HEK293 (cell line): ENCODE results near the gene PYCR2.

Experiments used
- CTCF ChIA-PET: fragments of 350-600 bp; formaldehyde crosslinking; extraction: SDS; loops from one replicate; lab custom pipeline; 2021; ENCODE audit warnings: antibody characterized with exemption; lab: Yijun Ruan, JAX
- POLR2A ChIA-PET: fragments of 300-600 bp; formaldehyde crosslinking; extraction: SDS; loops from one replicate; lab custom pipeline; 2020; ENCODE audit warnings: antibody characterized with exemption, inconsistent platforms; lab: Yijun Ruan, JAX
- H3K27ac ChIP-seq: fragments of 200-500 bp; sonication (Bioruptor generic); 2 replicates; pipeline ENCODE4 v1.5.1; 2014; ENCODE audit warnings: low read depth, low read length, control low read depth, inconsistent platforms; ENCODE audit errors: extremely low read depth
- H3K36me3 ChIP-seq, 2 experiments: fragments of 200-500 bp in 1 of 2; sonication (Bioruptor generic) in 1 of 2; 1 replicate in 1 of 2; 2 replicates in 1 of 2; pipeline ENCODE4 v1.5.1; 2014 to 2017; ENCODE audit warnings: inconsistent platforms in 2 of 2, low read length in 2 of 2; ENCODE audit not compliant: control insufficient read depth in 2 of 2, insufficient read depth in 1 of 2
- H3K4me1 ChIP-seq: fragments of 200-500 bp; sonication (Bioruptor generic); 2 replicates; pipeline ENCODE4 v1.5.1; 2014; ENCODE audit warnings: mild to moderate bottlenecking, low read length, inconsistent platforms; ENCODE audit not compliant: control insufficient read depth, insufficient read depth
- H3K4me3 ChIP-seq: 2 replicates; pipeline ENCODE4 v1.5.1; 2011; ENCODE audit warnings: low read depth, mild to moderate bottlenecking, control low read depth, low read length, moderate library complexity
- H3K9me3 ChIP-seq: fragments of 200-500 bp; sonication (Bioruptor generic); 2 replicates; pipeline ENCODE4 v1.5.1; 2014; ENCODE audit warnings: low read depth, low read length, inconsistent platforms; ENCODE audit not compliant: control insufficient read depth, insufficient read depth
- GLI2 ChIP-seq: fragments of 450-650 bp; formaldehyde crosslinking; IDR thresholded peaks from 2 replicates; pipeline ENCODE4; 2017; ENCODE audit warnings: missing biosample characterization, missing genetic modification characterization, low read depth, borderline replicate concordance
- PRDM1 ChIP-seq: fragments of 450-650 bp; formaldehyde crosslinking; IDR thresholded peaks from 2 replicates; pipeline ENCODE4; 2016; ENCODE audit warnings: missing biosample characterization, missing genetic modification characterization
- SCRT2 ChIP-seq: fragments of 450-650 bp; formaldehyde crosslinking; IDR thresholded peaks from 2 replicates; pipeline ENCODE4 v1.5.1; 2016; ENCODE audit warnings: missing biosample characterization, missing genetic modification characterization
- SP2 ChIP-seq: fragments of 450-650 bp; formaldehyde crosslinking; IDR thresholded peaks from 2 replicates; pipeline ENCODE4 v1.5.1; 2016; ENCODE audit warnings: missing biosample characterization, missing genetic modification characterization
- YY1 ChIP-seq: fragments of 450-650 bp; formaldehyde crosslinking; IDR thresholded peaks from 2 replicates; pipeline ENCODE4 v1.5.1; 2018; ENCODE audit warnings: missing biosample characterization, missing genetic modification characterization
- ZBTB48 ChIP-seq: fragments of 450-650 bp; formaldehyde crosslinking; IDR thresholded peaks from 2 replicates; pipeline ENCODE4 v1.5.1; 2016; ENCODE audit warnings: missing biosample characterization, missing genetic modification characterization
- ZFP37 ChIP-seq: fragments of 450-650 bp; formaldehyde crosslinking; IDR thresholded peaks from 2 replicates; pipeline ENCODE4 v1.5.1; 2016; ENCODE audit warnings: missing biosample characterization, missing genetic modification characterization
- ZNF121 ChIP-seq: fragments of 450-650 bp; formaldehyde crosslinking; IDR thresholded peaks from 2 replicates; pipeline ENCODE4 v1.5.1; 2016; ENCODE audit warnings: missing biosample characterization, missing genetic modification characterization
- ZNF132 ChIP-seq: fragments of 450-650 bp; formaldehyde crosslinking; IDR thresholded peaks from 2 replicates; pipeline ENCODE4 v1.5.1; 2017; ENCODE audit warnings: missing biosample characterization, missing genetic modification characterization, borderline replicate concordance
- ZNF19 ChIP-seq: fragments of 450-650 bp; formaldehyde crosslinking; IDR thresholded peaks from 2 replicates; pipeline ENCODE4; 2016; ENCODE audit warnings: missing biosample characterization, missing genetic modification characterization, low read depth
- ZNF366 ChIP-seq: fragments of 450-650 bp; formaldehyde crosslinking; conservative IDR thresholded peaks from 2 replicates; pipeline ENCODE4 v1.5.1; 2016; ENCODE audit warnings: missing biosample characterization, missing genetic modification characterization
- ZNF404 ChIP-seq: fragments of 450-650 bp; formaldehyde crosslinking; IDR thresholded peaks from 2 replicates; pipeline ENCODE4 v1.5.1; 2017; ENCODE audit warnings: missing biosample characterization, missing genetic modification characterization
- ZNF416 ChIP-seq: fragments of 450-650 bp; formaldehyde crosslinking; IDR thresholded peaks from 2 replicates; pipeline ENCODE4 v1.5.1; 2016; ENCODE audit warnings: missing biosample characterization, missing genetic modification characterization
- ZNF558 ChIP-seq: fragments of 450-650 bp; formaldehyde crosslinking; IDR thresholded peaks from 2 replicates; pipeline ENCODE4 v1.5.1; 2016; ENCODE audit warnings: missing biosample characterization, missing genetic modification characterization
- ZNF600 ChIP-seq: fragments of 450-650 bp; formaldehyde crosslinking; IDR thresholded peaks from 2 replicates; pipeline ENCODE4 v1.5.1; 2016; ENCODE audit warnings: missing biosample characterization, missing genetic modification characterization
- ZNF621 ChIP-seq: fragments of 450-650 bp; formaldehyde crosslinking; IDR thresholded peaks from 2 replicates; pipeline ENCODE4 v1.5.1; 2017; ENCODE audit warnings: missing biosample characterization, missing genetic modification characterization
- ZNF626 ChIP-seq: fragments of 450-650 bp; sonication (Bioruptor Pico); formaldehyde crosslinking; IDR thresholded peaks from 2 replicates; pipeline ENCODE4 v1.5.1; 2018; ENCODE audit warnings: missing biosample characterization, missing genetic modification characterization, inconsistent platforms
- ZNF664 ChIP-seq: fragments of 450-650 bp; formaldehyde crosslinking; IDR thresholded peaks from 2 replicates; pipeline ENCODE4 v1.5.1; 2016; ENCODE audit warnings: missing biosample characterization, missing genetic modification characterization
- ZNF837 ChIP-seq: fragments of 450-650 bp; formaldehyde crosslinking; IDR thresholded peaks from 2 replicates; pipeline ENCODE4 v1.5.1; 2016; ENCODE audit warnings: missing biosample characterization, missing genetic modification characterization
- ZSCAN23 ChIP-seq: fragments of 450-650 bp; formaldehyde crosslinking; IDR thresholded peaks from 2 replicates; pipeline ENCODE4 v1.5.1; 2016; ENCODE audit warnings: missing biosample characterization, missing genetic modification characterization

PYCR2 gene

GRCh38 chr1:225896937-225897549, 27.0 kb downstream of the PYCR2 start:
- H3K9me3 ChIP-seq, result no peaks in the 10 kb centered on the region
- H3K36me3 ChIP-seq, result no peaks in the 10 kb centered on the region
- no peak overlapping the region for H3K4me3 ChIP-seq
- H3K4me1 ChIP-seq, result no peaks in the 10 kb centered on the region; the same call in 1 of the 2 replicates
- ChIA-PET POLR2A (interaction anchor here (0.6 to 2.1 kb wide), 3 partner anchors 15 to 166 kb away, joined by 3 to 17 read pairs (median 7); partner anchors contain the start of gene TMEM63A), CTCF (interaction anchor here (0.6 to 3.0 kb wide), 8 partner anchors 9 to 651 kb away, joined by 3 to 21 read pairs (median 3); no protein-coding TSS in a partner anchor)
- TF ChIP-seq ZNF366 (tag by site-specific recombination) (0 out of 2 replicates have a peak, but pooled peaks have one; percentile 10), ZNF600 (tag by site-specific recombination) (peak; percentile 69), ZNF621 (tag by site-specific recombination) (no peak), ZSCAN23 (tag by site-specific recombination) (no peak), SP2 (tag by site-specific recombination) (0 out of 2 replicates have a peak, but pooled peaks have one; percentile 14), PRDM1 (tag by site-specific recombination) (peak; percentile 86)
- no peak overlapping the region for H3K27ac ChIP-seq

- CTCF ChIA-PET, result interaction anchor here (0.6 to 3.0 kb wide), 3 partner anchors 15 to 652 kb away, joined by 3 to 21 read pairs (median 14); no protein-coding TSS in a partner anchor
- POLR2A ChIA-PET, result interaction anchor here (1.0 to 2.1 kb wide), 2 partner anchors 14 to 26 kb away, joined by 3 to 17 read pairs; partner anchors contain the start of gene TMEM63A
- Histone ChIP-seq H3K9me3 (no peaks in the 10 kb centered on the region), H3K4me1 (no peaks in the 10 kb centered on the region; the same call in 1 of the 2 replicates), H3K4me3 (no peak overlapping the region)
- no peak for TF ChIP-seq SCRT2 (tag by site-specific recombination)
- no peak for TF ChIP-seq ZNF626 (tag by site-specific recombination)
- TF ChIP-seq ZNF132, result no peak
- TF ChIP-seq GLI2, result no peak
- TF ChIP-seq ZNF404 (tag by site-specific recombination), result no peak
- no peak for TF ChIP-seq ZNF837 (tag by site-specific recombination)
- TF ChIP-seq ZBTB48 (tag by site-specific recombination), result no peak
- no peak for TF ChIP-seq YY1 (tag by site-specific recombination)
- TF ChIP-seq ZNF416, result no peak
- no peak for TF ChIP-seq ZNF19
- TF ChIP-seq, all 188 proteins: peak for 0
- Histone ChIP-seq H3K27ac (no peak overlapping the region), H3K36me3 (no peaks in the 10 kb centered on the region)
Observed at GRCh38 chr1:225896494-225896893, 27.6 kb downstream of the PYCR2 start.

GRCh38 chr1:225892307-225892706, 31.7 kb downstream of the PYCR2 start:
- Histone ChIP-seq H3K27ac (no peak overlapping the region), H3K4me1 (no peaks in the 10 kb centered on the region; the same call in 1 of the 2 replicates), H3K4me3 (no peak overlapping the region), H3K9me3 (no peaks in the 10 kb centered on the region), H3K36me3 (no peaks in the 10 kb centered on the region)
- POLR2A ChIA-PET, result interaction anchor here (2.1 kb wide), 1 partner anchor 10 kb away, joined by 9 read pairs; the partner anchor contains the start of gene TMEM63A
- TF ChIP-seq ZNF558 (tag by site-specific recombination) (no peak), ZFP37 (tag by site-specific recombination) (no peak), ZNF121 (tag by site-specific recombination) (peak; percentile 76), ZNF664 (peak; percentile 77; the same call in 1 of the 2 replicates)
- CTCF ChIA-PET, result interaction anchor here (0.6 to 1.1 kb wide), 2 partner anchors 132 to 418 kb away, joined by 3 to 4 read pairs; no protein-coding TSS in a partner anchor
